Keratinocyte (primary cell): ENCODE results near the gene UBE4B. TPM values are rescaled to one million over a fixed set of nuclear protein-coding genes. Genes with fewer than 3 reads are reported as not detected.

Source experiments
- DNase-seq: peaks from one replicate; pipeline ENCODE4 v3.0.0-alpha.2; 2011; ENCODE audit warnings: low read depth, missing footprints, low spot score
- FAIRE-seq: peaks from 2 replicates; lab custom pipeline; 2011; peaks lifted over from hg19 to GRCh38; lab: Jason Lieb, UNC
- H2AFZ ChIP-seq: 2 replicates; pipeline ENCODE4 v1.6.0; 2012; ENCODE audit warnings: low read length, control low read depth, inconsistent platforms; ENCODE audit not compliant: control insufficient read depth
- H3K27ac ChIP-seq: 2 replicates; pipeline ENCODE4 v1.5.1; 2011; ENCODE audit warnings: low read length; ENCODE audit not compliant: control insufficient read depth, insufficient read depth
- H3K27me3 ChIP-seq: 3 replicates; pipeline ENCODE4 v1.6.0; 2011; ENCODE audit warnings: low read length; ENCODE audit not compliant: control insufficient read depth, insufficient read depth; ENCODE audit errors: extremely low read depth
- H3K36me3 ChIP-seq, 2 experiments: 2 replicates in 1 of 2; 3 replicates in 1 of 2; pipeline ENCODE4 v1.5.1; 2011; ENCODE audit warnings: low read length in 2 of 2, mild to moderate bottlenecking in 1 of 2; ENCODE audit not compliant: control insufficient read depth in 2 of 2, insufficient read depth in 2 of 2; ENCODE audit errors: extremely low read depth in 1 of 2
- H3K4me1 ChIP-seq: 3 replicates; pipeline ENCODE4 v1.5.1; 2011; ENCODE audit warnings: low read length; ENCODE audit not compliant: control insufficient read depth, insufficient read depth; ENCODE audit errors: extremely low read depth
- H3K4me2 ChIP-seq: 3 replicates; pipeline ENCODE4 v1.6.0; 2011; ENCODE audit warnings: low read depth, low read length; ENCODE audit not compliant: control insufficient read depth, insufficient read depth; ENCODE audit errors: extremely low read depth
- H3K4me3 ChIP-seq, 3 experiments: fragments of 200-600 bp in 1 of 3; sonication (generic) in 1 of 3; 2 replicates in 2 of 3; 3 replicates in 1 of 3; pipeline ENCODE4 v1.5.1; 2011 to 2016; ENCODE audit warnings: low read length in 3 of 3, mild to moderate bottlenecking in 3 of 3, control low read depth in 2 of 3, inconsistent platforms in 1 of 3, low read depth in 1 of 3, mixed read lengths in 1 of 3, mixed run types in 1 of 3, moderate library complexity in 1 of 3; ENCODE audit not compliant: control insufficient read depth in 2 of 3, insufficient read depth in 2 of 3; ENCODE audit errors: extremely low read depth in 1 of 3
- H3K79me2 ChIP-seq: 2 replicates; pipeline ENCODE4 v1.6.0; 2012; ENCODE audit warnings: low read length; ENCODE audit not compliant: control insufficient read depth, insufficient read depth
- H3K9ac ChIP-seq: 3 replicates; pipeline ENCODE4 v1.6.0; 2011; ENCODE audit warnings: low read length; ENCODE audit not compliant: control insufficient read depth, insufficient read depth; ENCODE audit errors: extremely low read depth
- H3K9me1 ChIP-seq: 3 replicates; pipeline ENCODE4 v1.6.0; 2011; ENCODE audit warnings: low read length; ENCODE audit not compliant: control insufficient read depth, insufficient read depth; ENCODE audit errors: extremely low read depth
- H3K9me3 ChIP-seq: 2 replicates; pipeline ENCODE4 v1.5.1; 2012; ENCODE audit warnings: low read depth, low read length; ENCODE audit not compliant: control insufficient read depth
- H4K20me1 ChIP-seq: 3 replicates; pipeline ENCODE4 v1.6.0; 2011; ENCODE audit warnings: low read length; ENCODE audit not compliant: control insufficient read depth, insufficient read depth; ENCODE audit errors: extremely low read depth
- CTCF ChIP-seq, 3 experiments: IDR thresholded peaks in 1 of 3; conservative IDR thresholded peaks in 1 of 3; optimal IDR thresholded peaks in 1 of 3; 2 replicates in 2 of 3; 3 replicates in 1 of 3; pipeline versions ENCODE3 to v1.5.1; 2011; ENCODE audit warnings: low read length in 3 of 3, mild to moderate bottlenecking in 3 of 3, moderate library complexity in 2 of 3, control low read depth in 1 of 3, inconsistent platforms in 1 of 3; ENCODE audit not compliant: insufficient read depth in 2 of 3; ENCODE audit errors: extremely low read depth in 1 of 3
- EZH2 ChIP-seq: IDR thresholded peaks from one replicate; pipeline ENCODE4 v1.6.1; 2012; ENCODE audit warnings: inconsistent platforms, mild to moderate bottlenecking, low read length, moderate library complexity
- dilution Hi-C: fragments of 300-500 bp; cut with MboI; formaldehyde crosslinking; loops from one replicate; pipeline ENCODE4 v1.7.0; 2020; ENCODE audit warnings: low sequenced_read_pairs; ENCODE audit not compliant: extremely low pct_ligation_motif_present
- polyA plus RNA-seq, 5 experiments: library from polyadenylated mRNA; depleted of rRNA in 3 of 5; stranded (reverse) in 3 of 5; stranded (forward) in 1 of 5; unstranded in 1 of 5; fragments of >200 nt; gene quantifications; 1 replicate in 1 of 5; 2 replicates in 3 of 5; 3 replicates in 1 of 5; pipeline versions ENCODE4 v1.2.1 to v1.2.3, GENCODE V29; 2011 to 2012; ENCODE audit warnings: missing spikeins in 2 of 5, low read depth in 1 of 5, low replicate concordance in 1 of 5

Gene UBE4B
- polyA plus RNA-seq, 1 donor (not counting 4 experiments of a cell fraction or from before 2014, with no cell fraction given) = 14.3 TPM

DNA sequence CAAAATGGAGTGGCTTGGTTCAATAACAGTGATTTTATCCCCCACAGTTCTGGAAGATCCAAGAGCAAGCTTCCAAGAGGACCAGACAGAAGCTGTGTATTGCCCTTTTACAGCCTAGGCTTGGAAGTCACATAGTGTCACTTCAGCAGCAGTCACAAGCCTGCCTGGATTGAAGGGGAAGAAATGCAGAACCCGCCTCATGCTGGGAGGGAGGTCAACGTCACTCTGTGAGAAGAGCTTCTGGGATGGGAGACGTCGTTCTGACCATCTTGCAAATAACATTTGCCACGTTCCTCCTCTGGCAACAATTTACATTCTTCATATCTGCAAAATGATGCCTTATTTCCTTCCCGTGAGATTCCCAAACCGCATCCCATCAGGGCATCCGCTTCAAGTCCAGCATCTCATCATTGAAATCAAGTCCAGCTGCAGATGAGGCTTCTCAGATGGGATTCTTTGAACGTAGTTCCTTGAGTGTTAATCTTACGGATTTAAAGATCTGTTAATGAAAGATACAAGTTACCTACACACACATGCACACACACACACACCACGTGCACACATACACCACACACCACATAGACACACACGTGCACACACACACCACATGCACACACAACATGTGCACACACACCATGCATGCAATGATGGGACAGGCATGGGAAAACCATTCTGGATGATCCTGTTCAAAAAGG lies 153.7 kb downstream of the UBE4B start:
- FAIRE-seq (no peak), DNase-seq (no peak)
- Histone ChIP-seq H4K20me1 (no peaks in the 10 kb centered on the region), H3K9me3 (no peaks in the 10 kb centered on the region), H3K4me1 (no peaks in the 10 kb centered on the region), H2AFZ (no peak overlapping the region), H3K27ac (no peak overlapping the region), H3K4me3 (no peak overlapping the region), H3K36me3 (no peaks in the 10 kb centered on the region), H3K9me1 (no peaks in the 10 kb centered on the region), H3K4me2 (no peak overlapping the region), H3K9ac (no peak overlapping the region), H3K27me3 (no peaks in the 10 kb centered on the region), H3K79me2 (no peaks in the 10 kb centered on the region)
- TF ChIP-seq CTCF (optimal IDR thresholded peaks at IDR 0.05 in 1 of 3, IDR thresholded peaks at IDR 0.05 in 1 of 3, conservative IDR thresholded peaks at IDR 0.05 in 1 of 3; ENCODE audit: extremely low read depth in 1 of 3, insufficient read depth in 2 of 3, low read length in 3 of 3) = no peak
- no peak for TF ChIP-seq EZH2
- dilution Hi-C loops = no loop called here

- Histone ChIP-seq H2AFZ (no peak overlapping the region), H3K9me3 (no peaks in the 10 kb centered on the region), H3K9me1 (no peaks in the 10 kb centered on the region), H4K20me1 (no peaks in the 10 kb centered on the region), H3K36me3 (no peaks in the 10 kb centered on the region), H3K27ac (no peak overlapping the region), H3K4me2 (no peak overlapping the region), H3K9ac (no peak overlapping the region), H3K4me3 (no peak overlapping the region), H3K27me3 (no peaks in the 10 kb centered on the region), H3K4me1 (no peaks in the 10 kb centered on the region), H3K79me2 (no peaks in the 10 kb centered on the region)
- FAIRE-seq (no peak), DNase-seq (no peak)
- dilution Hi-C loops = no loop called here
- no peak for TF ChIP-seq CTCF (optimal IDR thresholded peaks at IDR 0.05 in 1 of 3, IDR thresholded peaks at IDR 0.05 in 1 of 3, conservative IDR thresholded peaks at IDR 0.05 in 1 of 3; ENCODE audit: extremely low read depth in 1 of 3, insufficient read depth in 2 of 3, low read length in 3 of 3)
- no peak for TF ChIP-seq EZH2
These were observed 154.2 kb downstream of the UBE4B start for GRCh38 chr1:10187026-10187334.
